Measurements from ENCODE around the gene EDAR. TPM values are rescaled to one million over a fixed set of nuclear protein-coding genes. Genes with fewer than 3 reads are reported as not detected.

Gene EDAR
- total and polyA plus RNA-seq, 2 donors (not counting 1 experiment from before 2014, with no cell fraction given) = not detected

- no peak overlapping the region for H3K4me3 ChIP-seq (replicated peaks in 1 of 4; ENCODE audit: control extremely low read depth in 1 of 4, insufficient read depth in 1 of 4, low read depth in 3 of 4, low read length in 4 of 4)
- DNase-seq (ENCODE audit: low read depth in 2 of 2) = no peak
- peaks cover 7% of the 10 kb centered on the region for H3K27me3 ChIP-seq (ENCODE audit: control insufficient read depth, insufficient read depth, low read length)
- H4K20me1 ChIP-seq (ENCODE audit: control insufficient read depth, extremely low read depth, insufficient read depth, low read length) = no peaks in the 10 kb centered on the region
- TF ChIP-seq EZH2 (IDR thresholded peaks at IDR 0.05; ENCODE audit: low read length, missing control alignments) (no peak), CTCF (conservative IDR thresholded peaks at IDR 0.05 in 1 of 2, IDR thresholded peaks at IDR 0.05 in 1 of 2; ENCODE audit: low read depth in 1 of 2, low read length in 2 of 2) (no peak)
- no peak overlapping the region for H2AFZ ChIP-seq (ENCODE audit: low read length)
- no peaks in the 10 kb centered on the region for H3K36me3 ChIP-seq (ENCODE audit: control insufficient read depth, insufficient read depth, low read length)
- no peak overlapping the region for H3K4me2 ChIP-seq (ENCODE audit: extremely low read depth, insufficient read depth, low read length)
- no peak overlapping the region for H3K9ac ChIP-seq (ENCODE audit: insufficient read depth, low read length)
- H3K9me3 ChIP-seq (ENCODE audit: control insufficient read depth, insufficient read depth, low read depth, low read length) = no peaks in the 10 kb centered on the region
- H3K4me1 ChIP-seq (ENCODE audit: control insufficient read depth, extremely low read depth, insufficient read depth, low read length) = no peaks in the 10 kb centered on the region
- no peaks in the 10 kb centered on the region for H3K79me2 ChIP-seq (ENCODE audit: control insufficient read depth, insufficient read depth, low read length)
- H3K27ac ChIP-seq (ENCODE audit: insufficient read depth, low read length) = no peak overlapping the region
Observed at GRCh38 chr2:109006971-109007370, 18.0 kb upstream of the EDAR start.

GRCh38 chr2:109005686-109006204 lies 16.7 kb upstream of the EDAR start:
- H3K9me3 ChIP-seq (ENCODE audit: control insufficient read depth, insufficient read depth, low read depth, low read length) = no peaks in the 10 kb centered on the region
- no peak overlapping the region for H3K4me3 ChIP-seq (replicated peaks in 1 of 4; ENCODE audit: control extremely low read depth in 1 of 4, insufficient read depth in 1 of 4, low read depth in 3 of 4, low read length in 4 of 4)
- H3K27me3 ChIP-seq (ENCODE audit: control insufficient read depth, insufficient read depth, low read length) = peaks cover 7% of the 10 kb centered on the region
- H3K27ac ChIP-seq (ENCODE audit: insufficient read depth, low read length) = no peak overlapping the region
- H4K20me1 ChIP-seq (ENCODE audit: control insufficient read depth, extremely low read depth, insufficient read depth, low read length) = no peaks in the 10 kb centered on the region
- DNase-seq (ENCODE audit: low read depth in 2 of 2) = peak; percentile 49 to 52
- H3K4me2 ChIP-seq (ENCODE audit: extremely low read depth, insufficient read depth, low read length) = no peak overlapping the region
- no peak for TF ChIP-seq EZH2 (IDR thresholded peaks at IDR 0.05; ENCODE audit: low read length, missing control alignments)
- TF ChIP-seq CTCF (conservative IDR thresholded peaks at IDR 0.05 in 1 of 2, IDR thresholded peaks at IDR 0.05 in 1 of 2; ENCODE audit: low read depth in 1 of 2, low read length in 2 of 2) = no peak
- H3K4me1 ChIP-seq (ENCODE audit: control insufficient read depth, extremely low read depth, insufficient read depth, low read length) = no peaks in the 10 kb centered on the region
- H3K9ac ChIP-seq (ENCODE audit: insufficient read depth, low read length) = no peak overlapping the region
- no peaks in the 10 kb centered on the region for H3K79me2 ChIP-seq (ENCODE audit: control insufficient read depth, insufficient read depth, low read length)
- H3K36me3 ChIP-seq (ENCODE audit: control insufficient read depth, insufficient read depth, low read length) = no peaks in the 10 kb centered on the region
- H2AFZ ChIP-seq (ENCODE audit: low read length) = no peak overlapping the region

- no peaks in the 10 kb centered on the region for H3K9me3 ChIP-seq (ENCODE audit: control insufficient read depth, insufficient read depth, low read depth, low read length)
- H3K4me3 ChIP-seq (replicated peaks in 1 of 4; ENCODE audit: control extremely low read depth in 1 of 4, insufficient read depth in 1 of 4, low read depth in 3 of 4, low read length in 4 of 4) = no peak overlapping the region
- no peak for DNase-seq (ENCODE audit: low read depth in 2 of 2)
- TF ChIP-seq CTCF (conservative IDR thresholded peaks at IDR 0.05 in 1 of 2, IDR thresholded peaks at IDR 0.05 in 1 of 2; ENCODE audit: low read depth in 1 of 2, low read length in 2 of 2) (no peak), EZH2 (IDR thresholded peaks at IDR 0.05; ENCODE audit: low read length, missing control alignments) (no peak)
- no peaks in the 10 kb centered on the region for H3K4me1 ChIP-seq (ENCODE audit: control insufficient read depth, extremely low read depth, insufficient read depth, low read length)
- no peaks in the 10 kb centered on the region for H3K36me3 ChIP-seq (ENCODE audit: control insufficient read depth, insufficient read depth, low read length)
- H3K79me2 ChIP-seq (ENCODE audit: control insufficient read depth, insufficient read depth, low read length) = no peaks in the 10 kb centered on the region
- peaks cover 4% of the 10 kb centered on the region for H3K27me3 ChIP-seq (ENCODE audit: control insufficient read depth, insufficient read depth, low read length)
- no peaks in the 10 kb centered on the region for H4K20me1 ChIP-seq (ENCODE audit: control insufficient read depth, extremely low read depth, insufficient read depth, low read length)
- no peak overlapping the region for H2AFZ ChIP-seq (ENCODE audit: low read length)
- no peak overlapping the region for H3K9ac ChIP-seq (ENCODE audit: insufficient read depth, low read length)
- no peak overlapping the region for H3K4me2 ChIP-seq (ENCODE audit: extremely low read depth, insufficient read depth, low read length)
- H3K27ac ChIP-seq (ENCODE audit: insufficient read depth, low read length) = no peak overlapping the region
Observed at GRCh38 chr2:109001201-109001600, 12.2 kb upstream of the EDAR start.

Measured in fibroblast of lung (primary cell).